Measurements from ENCODE around the gene KCNJ15. TPM values are rescaled to one million over a fixed set of nuclear protein-coding genes. Genes with fewer than 3 reads are reported as not detected.

KCNJ15 gene
- total RNA-seq, 2 donors from 2014 or later: 0.17 to 0.21 TPM

DNA sequence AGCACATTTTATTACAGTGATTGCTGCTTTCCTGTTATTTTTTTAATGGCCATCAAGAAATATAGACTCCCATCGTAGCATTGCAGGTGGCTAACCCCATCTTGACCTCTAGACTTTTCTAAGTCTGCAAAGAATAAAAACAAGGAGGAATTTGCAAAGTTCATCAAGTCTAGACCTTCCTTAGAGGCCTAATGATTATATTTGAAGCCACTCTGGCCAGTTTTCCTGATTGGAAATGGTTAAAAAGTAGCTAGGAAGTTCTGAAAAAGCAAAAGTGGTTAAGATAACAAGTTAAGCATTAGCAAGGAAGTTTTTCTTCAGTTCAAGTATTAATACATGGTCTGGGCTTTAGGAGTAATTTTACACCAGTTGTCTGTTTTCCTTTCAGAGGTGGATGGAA, 16.7 kb upstream of the KCNJ15 start:
- no peaks in the 10 kb centered on the region for H3K4me1 ChIP-seq
- no peak overlapping the region for H3K4me3 ChIP-seq
- H3K27ac ChIP-seq: no peak overlapping the region
- no peak for DNase-seq
- H3K9ac ChIP-seq (ENCODE audit: low read depth in 2 of 2, low read length in 2 of 2): no peak overlapping the region
- no peaks in the 10 kb centered on the region for H3K36me3 ChIP-seq
- TF ChIP-seq, protein P1, sequence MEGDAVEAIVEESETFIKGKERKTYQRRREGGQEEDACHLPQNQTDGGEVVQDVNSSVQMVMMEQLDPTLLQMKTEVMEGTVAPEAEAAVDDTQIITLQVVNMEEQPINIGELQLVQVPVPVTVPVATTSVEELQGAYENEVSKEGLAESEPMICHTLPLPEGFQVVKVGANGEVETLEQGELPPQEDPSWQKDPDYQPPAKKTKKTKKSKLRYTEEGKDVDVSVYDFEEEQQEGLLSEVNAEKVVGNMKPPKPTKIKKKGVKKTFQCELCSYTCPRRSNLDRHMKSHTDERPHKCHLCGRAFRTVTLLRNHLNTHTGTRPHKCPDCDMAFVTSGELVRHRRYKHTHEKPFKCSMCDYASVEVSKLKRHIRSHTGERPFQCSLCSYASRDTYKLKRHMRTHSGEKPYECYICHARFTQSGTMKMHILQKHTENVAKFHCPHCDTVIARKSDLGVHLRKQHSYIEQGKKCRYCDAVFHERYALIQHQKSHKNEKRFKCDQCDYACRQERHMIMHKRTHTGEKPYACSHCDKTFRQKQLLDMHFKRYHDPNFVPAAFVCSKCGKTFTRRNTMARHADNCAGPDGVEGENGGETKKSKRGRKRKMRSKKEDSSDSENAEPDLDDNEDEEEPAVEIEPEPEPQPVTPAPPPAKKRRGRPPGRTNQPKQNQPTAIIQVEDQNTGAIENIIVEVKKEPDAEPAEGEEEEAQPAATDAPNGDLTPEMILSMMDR (IDR thresholded peaks at IDR 0.05): no peak
- no peaks in the 10 kb centered on the region for H3K9me3 ChIP-seq
- no peaks in the 10 kb centered on the region for H3K27me3 ChIP-seq
- intact Hi-C loops (cut with DNase I): no loop called here

DNA sequence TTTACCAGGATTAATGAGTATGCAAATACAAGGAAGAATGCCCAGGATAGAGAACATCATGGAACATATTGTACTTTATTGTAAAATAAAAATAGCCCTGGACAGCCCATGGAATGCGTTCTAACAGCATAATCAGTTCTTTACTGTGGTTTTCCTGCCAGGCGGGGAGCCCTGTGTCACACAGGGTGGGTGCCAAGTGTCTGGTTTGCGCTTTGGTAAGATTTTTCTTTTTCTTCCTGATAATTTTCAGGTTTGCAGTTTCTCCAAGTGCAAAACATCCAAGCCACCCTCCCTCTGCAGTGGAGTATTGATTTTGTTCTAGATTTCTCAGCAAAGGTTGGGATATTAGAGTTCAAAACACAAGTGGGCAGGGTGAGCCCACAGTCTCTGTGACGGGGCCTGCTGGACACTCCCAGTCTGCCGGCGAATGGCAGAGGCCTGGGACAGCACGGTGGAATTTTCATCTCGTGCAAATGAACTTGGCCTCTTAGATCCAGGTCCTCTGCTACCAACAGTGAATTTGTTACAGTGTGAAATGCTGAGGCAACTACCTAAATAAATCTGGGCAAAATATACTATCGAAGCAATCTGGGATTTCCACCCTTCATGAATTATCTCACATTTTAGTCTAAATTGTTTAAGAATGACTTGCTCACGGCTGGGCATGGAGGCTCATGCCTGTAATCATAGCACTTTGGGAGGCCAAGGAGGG, 15.6 kb upstream of the KCNJ15 start:
- H3K27ac ChIP-seq: no peak overlapping the region
- no peak for DNase-seq
- TF ChIP-seq, protein P1 (IDR thresholded peaks at IDR 0.05): no peak
- intact Hi-C loops (cut with DNase I): no loop called here
- H3K36me3 ChIP-seq: no peaks in the 10 kb centered on the region
- H3K4me1 ChIP-seq: no peaks in the 10 kb centered on the region
- no peaks in the 10 kb centered on the region for H3K27me3 ChIP-seq
- no peak overlapping the region for H3K4me3 ChIP-seq
- no peak overlapping the region for H3K9ac ChIP-seq (ENCODE audit: low read depth in 2 of 2, low read length in 2 of 2)
- H3K9me3 ChIP-seq: no peaks in the 10 kb centered on the region

DNA sequence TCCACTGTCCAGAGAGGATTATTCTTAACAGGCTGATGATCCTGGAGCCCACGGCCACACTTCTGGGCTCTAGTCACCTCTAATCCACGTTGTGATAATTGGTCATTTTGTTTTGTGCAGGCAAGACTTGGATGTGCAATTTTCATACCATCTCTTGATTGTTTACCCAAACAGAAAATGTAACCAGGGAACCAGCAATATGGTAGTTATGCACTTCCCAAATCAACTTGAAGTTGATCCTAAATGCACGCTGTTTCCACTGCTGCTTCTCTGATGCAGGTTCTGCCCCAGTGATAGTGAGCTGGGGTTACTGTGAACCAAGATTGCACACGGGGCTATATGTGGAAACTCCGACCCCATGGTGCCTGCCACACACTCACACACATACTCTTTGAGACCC, 14.7 kb upstream of the KCNJ15 start:
- Histone ChIP-seq H3K9me3 (no peaks in the 10 kb centered on the region), H3K9ac (ENCODE audit: low read depth in 2 of 2, low read length in 2 of 2) (no peak overlapping the region), H3K27me3 (no peaks in the 10 kb centered on the region), H3K27ac (no peak overlapping the region), H3K4me1 (no peaks in the 10 kb centered on the region), H3K36me3 (no peaks in the 10 kb centered on the region), H3K4me3 (no peak overlapping the region)
- DNase-seq: no peak
- intact Hi-C loops (cut with DNase I): no loop called here
- TF ChIP-seq, protein P1 (IDR thresholded peaks at IDR 0.05): no peak

DNA sequence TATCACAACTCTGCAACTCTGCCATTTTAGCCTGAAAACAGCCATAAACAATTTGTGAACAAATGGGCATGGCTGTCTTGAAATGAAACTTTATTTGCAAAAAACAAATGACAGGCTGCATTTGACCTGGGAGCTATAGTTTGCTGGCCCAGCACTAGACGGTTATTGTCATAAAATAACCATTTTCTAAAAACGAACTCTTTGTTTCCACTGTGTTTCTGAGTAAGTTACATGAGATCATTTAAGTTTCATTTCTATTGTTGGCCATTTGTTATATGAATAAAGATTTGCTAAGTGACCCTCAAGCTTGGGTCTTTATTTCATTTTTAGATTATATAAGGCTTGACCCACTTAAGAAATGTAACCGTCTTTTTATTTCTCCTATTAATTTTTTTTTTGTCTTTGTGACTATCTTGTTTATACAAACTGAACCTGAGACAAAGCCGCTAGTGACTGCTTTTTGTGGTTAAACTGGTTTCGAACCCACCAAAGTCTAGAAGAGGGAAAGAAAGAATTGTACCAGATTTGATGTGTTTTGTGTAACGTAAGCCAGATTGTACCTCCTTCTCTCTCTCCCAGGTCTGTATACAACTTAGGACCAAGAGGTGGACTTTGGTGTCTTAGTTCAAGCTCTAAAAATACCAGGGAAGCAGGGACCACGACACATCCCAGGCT, 12.9 kb upstream of the KCNJ15 start:
- no peak for DNase-seq
- no peak overlapping the region for H3K9ac ChIP-seq (ENCODE audit: low read depth in 2 of 2, low read length in 2 of 2)
- intact Hi-C loops (cut with DNase I): no loop called here
- no peaks in the 10 kb centered on the region for H3K27me3 ChIP-seq
- TF ChIP-seq, protein P1 (IDR thresholded peaks at IDR 0.05): no peak
- no peaks in the 10 kb centered on the region for H3K4me1 ChIP-seq
- H3K36me3 ChIP-seq: no peaks in the 10 kb centered on the region
- no peak overlapping the region for H3K27ac ChIP-seq
- H3K4me3 ChIP-seq: no peak overlapping the region
- no peaks in the 10 kb centered on the region for H3K9me3 ChIP-seq

DNA sequence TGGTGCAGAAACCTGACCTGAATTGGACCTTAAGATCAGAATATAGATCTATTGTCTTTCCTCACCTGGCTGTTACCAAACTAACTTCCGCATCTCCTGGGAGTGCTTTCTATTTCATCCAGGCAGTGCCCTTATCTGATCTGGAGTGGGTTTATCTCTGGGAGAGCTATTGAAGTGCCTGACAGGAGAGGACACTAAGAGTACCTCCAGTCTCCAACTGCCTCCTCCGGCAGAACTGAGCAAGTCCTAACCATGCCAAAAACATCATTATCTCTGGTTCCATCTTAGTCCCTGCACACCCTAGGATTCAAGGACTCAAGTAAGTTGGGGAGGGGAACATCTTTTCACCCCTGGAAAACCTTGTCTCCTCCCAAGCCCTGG, 12.4 kb upstream of the KCNJ15 start:
- TF ChIP-seq, protein P1 (IDR thresholded peaks at IDR 0.05): no peak
- Histone ChIP-seq H3K4me3 (no peak overlapping the region), H3K27ac (no peak overlapping the region), H3K4me1 (no peaks in the 10 kb centered on the region), H3K9me3 (no peaks in the 10 kb centered on the region), H3K36me3 (no peaks in the 10 kb centered on the region), H3K9ac (ENCODE audit: low read depth in 2 of 2, low read length in 2 of 2) (no peak overlapping the region), H3K27me3 (no peaks in the 10 kb centered on the region)
- intact Hi-C loops (cut with DNase I): no loop called here
- no peak for DNase-seq
